Retinal pigment epithelial cell (primary cell): ENCODE results near the gene RABEP2.

ENCODE experiments used
- DNase-seq: peaks from one replicate; pipeline ENCODE4 v3.0.0-alpha.2; 2010; ENCODE audit warnings: low read depth
- H3K4me3 ChIP-seq: 2 replicates; pipeline ENCODE4 v1.5.1; 2011; ENCODE audit warnings: mild to moderate bottlenecking, low read length, control low read depth, moderate library complexity
- CTCF ChIP-seq: conservative IDR thresholded peaks from 2 replicates; pipeline ENCODE4 v1.5.1; 2011; ENCODE audit warnings: low read depth, low read length, control low read depth, inconsistent platforms

RABEP2 gene

GRCh38 chr16:28924399-28924761 is 658 bp downstream of the RABEP2 start:
- no peak for DNase-seq
- peak overlapping the region; percentile 76 for H3K4me3 ChIP-seq
- TF ChIP-seq CTCF: no peak

GRCh38 chr16:28923652-28924398 is 1.2 kb downstream of the RABEP2 start:
- peak overlapping the region; percentile 76 for H3K4me3 ChIP-seq
- DNase-seq: no peak
- TF ChIP-seq CTCF: no peak

GRCh38 chr16:28923231-28923587 is 1.8 kb downstream of the RABEP2 start:
- no peak overlapping the region for H3K4me3 ChIP-seq
- no peak for DNase-seq
- TF ChIP-seq CTCF: no peak

GRCh38 chr16:28918698-28919097 is 6.3 kb downstream of the RABEP2 start:
- TF ChIP-seq CTCF: no peak
- no peak for DNase-seq
- H3K4me3 ChIP-seq: no peak overlapping the region

- H3K4me3 ChIP-seq: no peak overlapping the region
- DNase-seq: no peak
- TF ChIP-seq CTCF: no peak
Measured at GRCh38 chr16:28917095-28917494, 7.9 kb downstream of the RABEP2 start.

GRCh38 chr16:28915181-28915580 is 9.9 kb downstream of the RABEP2 start:
- DNase-seq: no peak
- TF ChIP-seq CTCF: no peak
- H3K4me3 ChIP-seq: no peak overlapping the region

DNA sequence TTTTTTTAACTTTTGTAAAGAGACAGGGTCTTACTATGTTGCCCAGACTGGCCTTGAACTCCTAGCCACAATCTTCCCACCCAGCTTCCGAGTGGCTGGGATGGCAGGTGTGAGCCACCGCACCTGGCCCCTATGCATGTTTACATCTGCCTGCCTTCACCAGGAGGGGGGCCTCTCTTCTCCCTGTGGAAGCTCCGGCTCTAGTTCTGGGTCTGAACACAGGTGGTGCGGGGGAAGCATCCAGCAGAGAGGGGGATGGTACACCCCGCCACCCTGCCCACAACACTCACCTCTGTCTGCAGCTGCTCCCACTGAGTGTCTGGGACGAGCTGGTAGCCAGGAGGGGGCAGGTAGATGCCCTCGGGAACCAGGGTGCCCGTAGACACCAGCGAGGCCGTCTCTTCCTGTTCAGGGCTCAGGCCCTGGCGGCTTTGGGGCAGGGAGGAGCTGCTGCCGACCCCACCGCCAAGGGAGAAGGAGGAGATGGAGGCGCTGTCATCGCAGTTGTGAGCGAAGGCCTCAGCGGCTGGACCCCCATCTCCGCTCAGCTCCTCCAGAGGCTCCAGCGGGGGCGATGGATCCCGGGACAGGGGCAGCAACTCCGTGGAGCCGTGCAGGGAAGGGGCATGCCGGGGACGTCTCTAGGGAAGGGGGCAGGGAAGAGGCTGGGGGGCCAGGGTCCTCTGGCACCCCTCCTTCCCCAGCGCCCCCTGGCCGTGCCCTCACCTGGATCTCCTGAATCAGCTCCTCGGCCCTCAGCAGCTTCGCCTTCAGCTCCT is 10.9 kb downstream of the RABEP2 start:
- no peak for TF ChIP-seq CTCF
- DNase-seq: no peak
- no peak overlapping the region for H3K4me3 ChIP-seq
